NCI-H524 (cell line): ENCODE results near the gene PCNX1.

ENCODE experiments used
- DNase-seq, 2 experiments: peaks; one replicate each; lab custom pipeline; 2025; lab: John Stamatoyannopoulos, UW

Gene PCNX1

GRCh38 chr14:71150737-71151136 lies 243.5 kb downstream of the PCNX1 start:
- DNase-seq = no peak

GRCh38 chr14:71155743-71156142 lies 248.5 kb downstream of the PCNX1 start:
- no peak for DNase-seq

- no peak for DNase-seq
These were observed 256.0 kb downstream of the PCNX1 start for GRCh38 chr14:71163050-71163841.

- DNase-seq = peak; percentile 62 to 75
These were observed 256.8 kb downstream of the PCNX1 start for GRCh38 chr14:71163842-71164629.
